ENCODE measurements around the gene APOBEC3C.
"Not testable (repeated sequence)": the region's sequence is repeated elsewhere in the genome, so short reads cannot be mapped to it uniquely, and the experiment has no call there.

The APOBEC3C gene

DNA sequence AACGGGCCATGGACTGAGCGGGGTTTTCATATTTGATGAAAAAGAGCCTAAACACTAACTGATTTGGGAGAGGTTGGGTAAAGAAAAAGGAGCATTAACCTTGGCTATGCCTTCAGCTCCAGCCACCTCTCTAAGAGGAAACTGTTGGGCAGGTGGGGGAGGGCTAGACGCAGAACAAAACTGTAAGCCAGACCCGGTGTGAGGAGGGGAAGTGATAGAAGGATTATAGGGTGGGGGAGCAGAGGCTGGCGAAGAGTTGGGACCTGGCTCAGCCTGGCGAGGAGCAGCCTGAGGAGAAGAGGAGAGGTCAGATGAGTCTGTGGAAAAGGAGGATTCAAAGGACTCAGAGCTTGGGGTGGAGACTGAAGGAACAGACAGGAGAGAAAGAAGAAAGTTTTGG is 47.2 kb downstream of the APOBEC3C start:
- DNase-seq (ENCODE audit: low spot score): not testable (repeated sequence)

- not testable (repeated sequence) for DNase-seq (ENCODE audit: low spot score)
Measured at GRCh38 chr22:39061951-39062350, 47.9 kb downstream of the APOBEC3C start.

DNA sequence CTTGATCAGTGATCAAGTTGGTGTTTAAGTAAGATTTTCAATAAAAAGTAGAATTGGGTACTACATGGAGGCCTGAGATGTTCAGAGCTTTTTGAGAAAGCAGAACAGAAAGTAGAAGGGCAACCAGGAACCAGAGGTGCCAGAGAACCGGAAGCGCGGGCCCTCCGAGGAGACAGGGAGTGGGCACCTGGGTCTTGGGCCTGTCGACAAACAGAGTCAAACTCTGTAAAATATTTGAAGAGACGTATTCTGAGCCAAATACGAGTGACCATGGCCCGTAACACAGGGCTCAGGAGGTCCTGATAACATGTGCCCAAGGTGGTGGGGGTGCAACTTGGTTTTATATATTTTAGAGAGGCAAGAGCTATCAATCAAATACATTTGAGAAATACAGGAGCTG is 49.8 kb downstream of the APOBEC3C start:
- not testable (repeated sequence) for DNase-seq (ENCODE audit: low spot score)

- DNase-seq (ENCODE audit: low spot score): not testable (repeated sequence)
Measured at GRCh38 chr22:39066442-39067276, 52.6 kb downstream of the APOBEC3C start.

- DNase-seq (ENCODE audit: low spot score): no peak
Measured at GRCh38 chr22:39068033-39068785, 54.2 kb downstream of the APOBEC3C start.
